ENCODE measurements around the gene GIPC1.
"Not testable (repeated sequence)": the region's sequence is repeated elsewhere in the genome, so short reads cannot be mapped to it uniquely, and the experiment has no call there.

GIPC1 gene

GRCh38 chr19:14474827-14475226 lies 21.1 kb downstream of the GIPC1 start:
- Histone ChIP-seq H3K9ac (ENCODE audit: low read depth, low read length) (peak overlapping the region; percentile 28), H3K36me3 (ENCODE audit: insufficient read depth, low read length) (peaks cover 6% of the 10 kb centered on the region; the same call in 1 of the 2 replicates), H3K4me1 (ENCODE audit: insufficient read depth, low read length) (peaks cover 17% of the 10 kb centered on the region), H3K9me3 (ENCODE audit: control insufficient read depth, insufficient read depth, low read length) (no peaks in the 10 kb centered on the region)

- peaks cover 16% of the 10 kb centered on the region for H3K4me1 ChIP-seq (ENCODE audit: insufficient read depth, low read length)
Measured at GRCh38 chr19:14473978-14474578, 21.8 kb downstream of the GIPC1 start.

GRCh38 chr19:14473073-14473977 lies 22.6 kb downstream of the GIPC1 start:
- 0 out of 2 replicates have a peak, but pooled peaks cover under 1% of the 10 kb centered on the region for H3K36me3 ChIP-seq (ENCODE audit: insufficient read depth, low read length)
- H3K9me3 ChIP-seq (ENCODE audit: control insufficient read depth, insufficient read depth, low read length) = no peaks in the 10 kb centered on the region
- peaks cover 16% of the 10 kb centered on the region for H3K4me1 ChIP-seq (ENCODE audit: insufficient read depth, low read length)
- H3K9ac ChIP-seq (ENCODE audit: low read depth, low read length) = peak overlapping the region; percentile 71; the same call in 1 of the 2 replicates

More at GRCh38 chr19:14473978-14474578, 21.8 kb downstream of the GIPC1 start:
- H3K9ac ChIP-seq (ENCODE audit: low read depth, low read length) = no peak overlapping the region
- H3K36me3 ChIP-seq (ENCODE audit: insufficient read depth, low read length) = peaks cover 6% of the 10 kb centered on the region; the same call in 1 of the 2 replicates
- no peaks in the 10 kb centered on the region for H3K9me3 ChIP-seq (ENCODE audit: control insufficient read depth, insufficient read depth, low read length)

GRCh38 chr19:14472202-14472938 lies 23.6 kb downstream of the GIPC1 start:
- H3K9me3 ChIP-seq (ENCODE audit: control insufficient read depth, insufficient read depth, low read length) = no peaks in the 10 kb centered on the region

GRCh38 chr19:14471436-14472187 lies 24.3 kb downstream of the GIPC1 start:
- peaks cover 16% of the 10 kb centered on the region for H3K4me1 ChIP-seq (ENCODE audit: insufficient read depth, low read length)

More at GRCh38 chr19:14472202-14472938, 23.6 kb downstream of the GIPC1 start:
- Histone ChIP-seq H3K36me3 (ENCODE audit: insufficient read depth, low read length) (no peaks in the 10 kb centered on the region), H3K4me1 (ENCODE audit: insufficient read depth, low read length) (peaks cover 16% of the 10 kb centered on the region), H3K9ac (ENCODE audit: low read depth, low read length) (peak overlapping the region; percentile 71)

GRCh38 chr19:14470031-14470876 lies 25.7 kb downstream of the GIPC1 start:
- H3K36me3 ChIP-seq (ENCODE audit: insufficient read depth, low read length) = no peaks in the 10 kb centered on the region
- no peak overlapping the region for H3K9ac ChIP-seq (ENCODE audit: low read depth, low read length)
- H3K9me3 ChIP-seq (ENCODE audit: control insufficient read depth, insufficient read depth, low read length) = no peaks in the 10 kb centered on the region
- H3K4me1 ChIP-seq (ENCODE audit: insufficient read depth, low read length) = peaks cover 5% of the 10 kb centered on the region; the same call in 1 of the 2 replicates

More at GRCh38 chr19:14471436-14472187, 24.3 kb downstream of the GIPC1 start:
- H3K9ac ChIP-seq (ENCODE audit: low read depth, low read length) = no peak overlapping the region; the same call in 1 of the 2 replicates
- no peaks in the 10 kb centered on the region for H3K36me3 ChIP-seq (ENCODE audit: insufficient read depth, low read length)
- H3K9me3 ChIP-seq (ENCODE audit: control insufficient read depth, insufficient read depth, low read length) = no peaks in the 10 kb centered on the region

- Histone ChIP-seq H3K4me1 (ENCODE audit: insufficient read depth, low read length) (no peaks in the 10 kb centered on the region; the same call in 1 of the 2 replicates), H3K36me3 (ENCODE audit: insufficient read depth, low read length) (no peaks in the 10 kb centered on the region), H3K9ac (ENCODE audit: low read depth, low read length) (no peak overlapping the region), H3K9me3 (ENCODE audit: control insufficient read depth, insufficient read depth, low read length) (no peaks in the 10 kb centered on the region)
Measured at GRCh38 chr19:14467816-14468215, 28.1 kb downstream of the GIPC1 start.

- H3K4me1 ChIP-seq (ENCODE audit: insufficient read depth, low read length) = no peaks in the 10 kb centered on the region
- H3K9ac ChIP-seq (ENCODE audit: low read depth, low read length) = no peak overlapping the region
- H3K36me3 ChIP-seq (ENCODE audit: insufficient read depth, low read length) = no peaks in the 10 kb centered on the region
- H3K9me3 ChIP-seq (ENCODE audit: control insufficient read depth, insufficient read depth, low read length) = no peaks in the 10 kb centered on the region
Measured at GRCh38 chr19:14467391-14467790, 28.5 kb downstream of the GIPC1 start.

GRCh38 chr19:14463747-14464146 lies 32.2 kb downstream of the GIPC1 start:
- H3K9me3 ChIP-seq (ENCODE audit: control insufficient read depth, insufficient read depth, low read length) = no peaks in the 10 kb centered on the region
- no peak overlapping the region for H3K9ac ChIP-seq (ENCODE audit: low read depth, low read length)
- H3K36me3 ChIP-seq (ENCODE audit: insufficient read depth, low read length) = no peaks in the 10 kb centered on the region; the same call in 1 of the 2 replicates
- no peaks in the 10 kb centered on the region for H3K4me1 ChIP-seq (ENCODE audit: insufficient read depth, low read length)

GRCh38 chr19:14462401-14462800 lies 33.5 kb downstream of the GIPC1 start:
- not testable (repeated sequence) for H3K9me3 ChIP-seq (ENCODE audit: control insufficient read depth, insufficient read depth, low read length); H3K9ac ChIP-seq (ENCODE audit: low read depth, low read length); H3K36me3 ChIP-seq (ENCODE audit: insufficient read depth, low read length); H3K4me1 ChIP-seq (ENCODE audit: insufficient read depth, low read length)

- Histone ChIP-seq H3K36me3 (ENCODE audit: insufficient read depth, low read length) (no peaks in the 10 kb centered on the region; the same call in 1 of the 2 replicates), H3K9ac (ENCODE audit: low read depth, low read length) (no peak overlapping the region), H3K9me3 (ENCODE audit: control insufficient read depth, insufficient read depth, low read length) (no peaks in the 10 kb centered on the region), H3K4me1 (ENCODE audit: insufficient read depth, low read length) (no peaks in the 10 kb centered on the region)
Measured at GRCh38 chr19:14460935-14461334, 35.0 kb downstream of the GIPC1 start.

- no peaks in the 10 kb centered on the region for H3K9me3 ChIP-seq (ENCODE audit: control insufficient read depth, insufficient read depth, low read length)
- no peaks in the 10 kb centered on the region for H3K4me1 ChIP-seq (ENCODE audit: insufficient read depth, low read length)
- no peaks in the 10 kb centered on the region; the same call in 1 of the 2 replicates for H3K36me3 ChIP-seq (ENCODE audit: insufficient read depth, low read length)
- no peak overlapping the region for H3K9ac ChIP-seq (ENCODE audit: low read depth, low read length)
Measured at GRCh38 chr19:14459703-14460102, 36.2 kb downstream of the GIPC1 start.

- not testable (repeated sequence) for H3K9ac ChIP-seq (ENCODE audit: low read depth, low read length); H3K4me1 ChIP-seq (ENCODE audit: insufficient read depth, low read length); H3K36me3 ChIP-seq (ENCODE audit: insufficient read depth, low read length); H3K9me3 ChIP-seq (ENCODE audit: control insufficient read depth, insufficient read depth, low read length)
Measured at GRCh38 chr19:14452303-14452702, 43.6 kb downstream of the GIPC1 start.
